Stimulated activated CD4-positive, alpha-beta T cell treated with anti-CD3 and anti-CD28 coated beads, Interleukin-2, amount 100 ng/mL, for 24 hours (primary cell): ENCODE results near the gene USP46.

Experiments used
- DNase-seq, 2 donors: peaks; one replicate each; pipeline ENCODE4 v3.0.0-alpha.2; 2020

The USP46 gene, protein sequence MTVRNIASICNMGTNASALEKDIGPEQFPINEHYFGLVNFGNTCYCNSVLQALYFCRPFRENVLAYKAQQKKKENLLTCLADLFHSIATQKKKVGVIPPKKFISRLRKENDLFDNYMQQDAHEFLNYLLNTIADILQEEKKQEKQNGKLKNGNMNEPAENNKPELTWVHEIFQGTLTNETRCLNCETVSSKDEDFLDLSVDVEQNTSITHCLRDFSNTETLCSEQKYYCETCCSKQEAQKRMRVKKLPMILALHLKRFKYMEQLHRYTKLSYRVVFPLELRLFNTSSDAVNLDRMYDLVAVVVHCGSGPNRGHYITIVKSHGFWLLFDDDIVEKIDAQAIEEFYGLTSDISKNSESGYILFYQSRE

DNA sequence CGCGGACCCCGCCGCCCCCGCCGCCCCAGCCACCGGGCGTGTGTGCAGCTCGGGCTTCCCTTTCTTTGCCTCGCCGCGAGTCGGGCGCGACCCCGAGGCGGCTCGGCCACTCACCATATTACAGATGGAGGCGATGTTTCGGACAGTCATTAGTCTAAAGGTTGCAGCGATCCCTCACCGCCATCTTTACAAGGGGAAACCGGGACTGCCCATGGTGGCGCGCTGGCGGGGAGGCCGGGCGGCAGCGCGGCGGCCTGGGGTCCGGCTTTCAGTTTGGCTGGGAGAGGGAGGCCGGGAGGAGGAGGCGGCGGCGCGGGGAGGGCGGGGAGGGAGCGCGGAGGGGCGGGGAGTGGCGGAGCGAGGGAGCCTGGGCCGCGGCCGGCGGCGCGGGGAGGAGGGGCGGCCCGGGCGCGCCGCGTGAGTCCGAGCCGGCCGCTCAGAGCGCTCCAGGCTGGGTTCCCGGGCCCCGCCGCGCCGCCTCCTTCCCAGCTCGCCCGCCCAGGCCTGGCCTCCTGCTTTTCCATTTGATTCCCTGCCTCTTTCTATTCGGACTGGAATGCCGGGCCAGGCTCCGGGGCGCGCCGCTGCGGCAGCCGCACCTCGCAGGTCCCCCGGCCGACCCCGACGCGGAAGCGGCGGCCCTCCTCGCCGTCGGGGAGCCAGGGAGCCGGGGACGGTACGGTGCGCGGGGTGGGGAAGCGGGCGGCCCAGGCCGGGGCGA lies at the start of gene USP46:
TSS of gene USP46 (minus strand) at position 301 of the 721 bp plus-strand sequence. CDS start at position 150, 151 bp downstream.
- DNase-seq, result peak; percentile 54 to 70

DNA sequence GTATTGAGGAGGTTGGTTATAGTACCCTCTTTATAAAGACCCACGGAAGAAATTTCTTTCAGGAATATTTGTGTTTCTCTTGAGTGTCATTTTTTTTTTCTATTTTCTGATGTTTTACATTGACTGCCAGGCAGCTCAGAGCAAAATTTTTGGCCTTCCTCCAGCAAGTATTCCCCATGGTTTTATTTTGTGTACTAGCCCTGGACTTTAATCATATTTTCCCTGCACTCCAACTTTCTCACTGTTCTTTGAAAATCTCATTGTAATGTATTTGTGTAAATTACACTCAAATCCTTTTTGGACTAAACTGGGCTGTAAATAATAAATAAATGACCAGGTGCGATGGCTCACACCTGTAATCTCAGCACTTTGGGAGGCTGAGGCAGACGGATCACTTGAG lies 45.6 kb upstream of the USP46 start:
- DNase-seq, result no peak

DNA sequence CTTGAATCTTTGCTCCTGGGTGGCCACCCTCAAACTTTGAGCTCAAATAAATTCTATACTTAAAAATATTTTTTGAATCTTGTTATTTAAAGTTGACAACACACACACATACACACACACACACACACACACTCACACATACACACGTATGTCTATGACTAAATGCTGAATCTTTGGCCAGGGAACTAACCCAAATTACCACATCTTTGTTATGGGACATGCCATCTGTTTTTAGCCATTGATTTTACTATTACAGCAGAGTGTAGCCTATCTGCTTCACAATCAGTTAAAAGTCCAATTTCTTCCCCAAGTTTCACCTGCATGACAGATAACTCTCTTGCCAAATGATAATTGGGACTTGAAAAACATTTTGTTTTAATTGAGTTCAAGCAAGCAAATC lies 45.0 kb upstream of the USP46 start:
- no peak for DNase-seq

DNA sequence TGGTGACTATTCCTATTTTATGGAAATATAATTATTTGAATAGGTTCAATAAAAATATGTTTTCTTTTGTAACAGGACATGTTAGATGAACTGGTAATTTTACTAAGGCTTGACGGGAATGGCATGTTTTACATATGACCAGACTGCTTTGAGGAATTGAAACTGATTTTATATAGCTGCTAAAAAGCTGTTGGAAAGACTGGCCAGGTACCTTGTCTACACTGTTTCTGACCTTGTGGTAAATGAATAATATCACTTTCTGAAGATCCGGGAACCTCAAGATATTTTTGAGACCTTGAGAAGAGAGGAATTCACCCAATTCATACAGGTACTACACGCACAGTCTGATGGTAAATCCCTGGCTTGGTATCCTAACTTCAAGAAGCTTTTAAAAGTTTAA lies 42.1 kb upstream of the USP46 start:
- no peak for DNase-seq

DNA sequence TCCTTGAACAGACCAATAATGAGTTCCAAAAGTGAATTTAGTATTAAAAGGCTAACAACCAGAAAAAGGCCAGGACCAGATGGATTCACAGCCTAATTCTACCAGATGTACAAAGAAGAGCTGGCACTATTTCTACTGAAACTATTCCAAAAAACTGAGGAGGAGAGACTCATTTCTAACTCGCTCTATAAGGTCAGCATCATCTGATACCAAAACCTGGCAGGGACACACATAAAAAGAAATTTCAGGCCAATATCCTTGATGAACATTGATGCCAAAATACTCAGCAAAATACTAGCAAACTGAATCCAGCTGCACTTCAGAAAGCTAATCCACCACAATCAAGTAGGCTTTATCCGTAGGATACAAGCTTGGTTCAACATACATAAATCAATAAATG lies 35.8 kb upstream of the USP46 start:
- no peak for DNase-seq

DNA sequence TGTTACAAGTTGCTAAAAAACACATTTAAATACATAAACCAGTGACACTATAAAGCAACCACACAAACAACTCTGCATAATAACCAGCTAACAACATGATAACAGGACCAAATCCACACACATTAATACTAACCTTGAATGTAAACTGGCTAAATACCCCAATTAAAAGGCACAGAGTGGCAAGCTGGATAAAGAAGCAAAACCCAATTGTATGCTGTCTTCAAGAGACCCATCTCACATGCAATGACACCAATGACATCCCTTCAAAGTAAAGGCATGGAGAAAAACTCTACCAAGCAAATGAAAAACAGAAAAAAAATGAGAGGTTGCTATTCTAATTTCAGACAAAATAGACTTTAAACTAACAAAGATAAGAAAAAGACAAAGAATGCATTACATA lies 34.4 kb upstream of the USP46 start:
- DNase-seq, result no peak

DNA sequence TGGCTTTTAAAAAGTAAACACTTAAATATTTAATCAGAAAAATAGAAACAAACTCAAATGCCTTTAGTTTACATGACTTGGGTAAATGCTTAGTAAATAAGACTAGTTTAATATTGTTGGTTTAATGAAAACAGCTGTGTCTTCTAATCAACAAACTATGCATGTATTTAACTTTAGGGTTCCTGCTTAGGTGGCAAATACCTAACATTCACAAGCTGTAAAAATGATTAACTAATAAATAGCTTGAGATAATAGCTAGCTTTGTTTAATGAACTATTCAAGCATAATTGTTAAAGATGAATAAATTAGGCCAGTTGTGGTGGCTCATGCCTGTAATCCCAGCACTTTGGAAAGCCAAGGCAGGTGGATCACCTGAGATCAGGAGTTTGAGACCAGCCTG lies 30.0 kb upstream of the USP46 start:
- DNase-seq, result no peak

DNA sequence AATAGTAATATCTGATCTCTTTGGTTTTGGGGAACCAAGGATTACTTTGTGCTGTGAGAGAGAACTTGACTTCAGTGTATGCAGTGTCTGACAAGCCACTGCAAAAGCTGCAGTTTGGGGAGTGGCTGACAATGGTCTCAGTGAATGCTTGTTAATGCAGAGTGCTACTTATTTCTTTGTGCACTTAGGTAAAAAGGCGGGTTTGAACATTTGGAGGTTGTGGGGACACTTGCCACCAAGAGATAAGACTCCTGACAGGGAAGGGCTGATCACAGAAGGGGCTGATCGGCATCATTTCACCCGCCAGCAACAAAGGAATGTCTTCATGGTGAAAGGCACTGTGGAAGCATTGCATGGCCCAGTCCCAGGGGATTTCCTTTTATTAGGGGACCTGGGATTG lies 28.6 kb upstream of the USP46 start:
- no peak for DNase-seq

DNA sequence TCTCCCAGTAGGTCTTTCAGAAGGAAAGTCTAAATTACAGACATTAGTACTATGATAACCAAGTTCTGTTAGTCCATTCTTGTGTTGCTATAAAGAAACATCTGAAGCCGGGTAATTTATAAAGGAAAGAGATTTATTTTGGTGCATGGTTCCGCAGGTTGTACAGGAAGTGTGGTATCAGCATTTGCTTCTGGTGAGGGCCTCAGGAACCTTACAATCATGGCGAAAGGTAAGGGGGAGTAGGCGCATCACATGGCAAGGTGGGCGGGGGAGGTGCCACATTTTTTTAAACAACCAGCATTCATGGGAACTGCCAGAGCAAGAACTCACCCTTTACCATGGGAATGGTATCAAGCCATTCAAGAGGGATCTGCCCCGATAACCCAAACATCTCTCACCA lies 26.2 kb upstream of the USP46 start:
- DNase-seq, result no peak

DNA sequence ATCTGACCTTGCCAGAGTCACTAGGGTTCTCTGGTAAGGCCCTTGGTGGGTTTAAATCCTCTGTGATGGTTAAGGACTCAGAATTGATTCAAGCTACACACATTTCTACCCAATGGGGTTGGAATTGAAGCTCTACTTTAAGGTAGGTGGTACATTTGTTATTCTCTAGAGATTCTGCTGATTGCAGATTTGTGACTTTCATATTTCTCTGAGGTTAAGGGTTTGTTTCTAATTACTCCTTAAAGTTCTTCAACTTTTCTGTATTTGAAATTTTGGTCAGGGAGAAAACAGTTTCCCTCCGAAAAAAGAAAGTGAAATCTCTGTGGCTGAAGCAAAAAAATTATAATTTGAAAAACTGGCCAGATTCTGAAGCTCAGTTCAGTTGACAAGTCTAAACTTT lies 25.8 kb upstream of the USP46 start:
- DNase-seq, result no peak

DNA sequence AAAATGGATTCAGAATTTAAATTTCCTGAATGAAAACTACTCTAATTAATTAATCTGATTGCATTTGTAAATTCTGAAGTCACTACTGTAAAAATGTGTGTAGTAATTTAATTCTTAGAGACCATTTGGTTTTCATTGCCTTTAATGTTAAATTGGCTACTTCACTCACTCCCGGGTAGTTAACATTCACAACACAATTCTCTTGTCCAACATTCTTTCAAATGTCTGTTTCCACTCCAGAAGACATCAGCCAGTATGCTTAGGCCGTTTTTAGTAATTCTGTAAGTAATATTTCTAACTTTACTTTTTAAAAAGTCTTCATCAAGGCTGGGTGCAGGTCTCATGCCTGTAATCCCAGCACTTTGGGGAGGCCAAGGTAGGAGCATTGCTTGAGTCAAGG lies 21.3 kb upstream of the USP46 start:
- no peak for DNase-seq

DNA sequence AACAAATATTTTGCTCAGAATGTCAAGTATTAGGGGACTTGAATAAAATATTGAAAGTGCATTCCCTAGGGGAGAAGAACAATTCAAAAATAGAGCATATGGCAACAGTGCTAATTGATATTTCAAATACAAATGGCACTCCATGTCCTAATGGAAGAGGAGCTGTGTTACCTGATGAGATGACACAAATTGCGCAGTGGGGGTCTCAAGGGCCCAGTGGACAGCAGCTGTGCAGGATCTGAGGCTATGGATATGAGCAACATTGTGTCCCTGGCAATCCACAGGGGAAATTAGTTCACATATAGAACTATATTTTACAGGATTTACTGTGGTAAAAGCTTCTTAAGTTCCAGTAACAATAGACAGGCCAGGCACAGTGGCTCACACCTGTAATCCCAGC lies 17.4 kb upstream of the USP46 start:
- no peak for DNase-seq

DNA sequence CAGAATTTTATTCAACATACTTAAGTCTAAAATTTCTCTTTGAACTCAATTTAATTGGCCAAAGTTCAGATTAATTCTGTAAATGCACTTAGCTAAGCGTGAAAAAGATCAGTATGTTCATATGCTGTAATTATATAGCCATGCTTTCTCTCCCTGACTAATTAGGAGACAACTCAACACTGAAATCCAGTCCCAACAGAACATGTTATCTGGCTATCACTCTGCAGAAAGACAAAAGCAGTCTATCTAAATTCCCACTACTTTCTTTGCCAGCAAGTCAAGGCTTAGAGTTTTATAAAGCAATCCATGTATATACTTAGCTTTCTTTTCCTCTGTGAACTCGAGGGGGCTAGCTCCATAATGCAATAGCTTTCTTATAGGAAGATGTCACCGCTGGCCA lies 16.0 kb upstream of the USP46 start:
- DNase-seq, result no peak

DNA sequence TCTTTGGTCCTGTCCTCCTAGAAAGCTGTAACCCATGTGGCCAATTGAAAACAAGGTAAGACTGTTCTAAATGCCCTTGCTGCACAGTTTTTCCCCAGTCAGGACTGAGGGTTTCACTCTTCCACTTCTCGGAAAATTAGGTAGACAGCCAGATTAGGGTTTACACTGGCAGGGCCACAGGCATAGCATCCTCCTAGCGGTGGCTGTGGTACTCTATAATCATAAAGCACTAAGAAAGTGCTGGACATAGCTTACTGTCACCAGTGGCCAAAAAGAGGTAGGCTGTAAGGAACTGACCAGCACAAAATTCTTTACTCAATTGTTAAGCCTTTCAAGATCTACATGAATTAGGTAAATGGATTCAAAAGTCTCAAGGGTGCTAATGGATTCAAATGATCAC lies 11.6 kb upstream of the USP46 start:
- DNase-seq, result no peak

DNA sequence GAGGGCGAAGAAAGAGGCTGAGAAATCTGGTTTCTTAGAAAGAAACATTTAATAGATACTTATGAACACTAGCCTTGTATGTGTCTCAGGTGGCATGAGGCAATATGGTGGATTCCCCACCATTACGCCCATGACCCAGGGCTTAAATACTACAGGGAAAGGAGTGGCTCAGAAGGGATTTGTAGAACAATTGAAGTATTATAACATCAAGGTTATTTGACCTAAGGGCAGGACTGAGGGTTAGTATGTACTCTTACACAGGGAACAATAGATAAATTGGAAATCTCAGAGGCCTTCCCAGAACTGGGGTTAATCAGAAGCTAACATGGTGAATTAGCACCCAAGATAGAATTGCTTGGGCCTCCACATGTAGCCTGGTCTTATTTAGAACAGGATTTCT lies 11.0 kb upstream of the USP46 start:
- no peak for DNase-seq

DNA sequence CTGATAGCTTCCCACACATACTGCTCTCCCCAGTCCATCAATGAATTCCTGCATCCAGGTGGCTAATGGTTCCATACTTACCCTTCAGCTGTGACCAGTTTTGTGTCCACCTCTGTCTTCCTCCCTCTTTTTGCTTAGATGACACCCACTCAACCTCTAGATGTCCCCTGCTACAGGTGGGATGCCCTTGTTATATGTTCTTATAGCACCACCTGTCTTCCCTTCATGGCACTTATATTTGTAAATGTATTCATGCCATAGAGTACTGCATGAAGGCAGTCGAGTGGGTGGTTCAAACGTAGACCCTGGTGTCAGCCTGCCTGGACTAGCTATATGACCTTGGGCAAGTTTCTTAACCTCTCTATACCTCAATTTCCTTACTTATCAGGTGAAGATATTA lies 6.5 kb upstream of the USP46 start:
- DNase-seq, result no peak

DNA sequence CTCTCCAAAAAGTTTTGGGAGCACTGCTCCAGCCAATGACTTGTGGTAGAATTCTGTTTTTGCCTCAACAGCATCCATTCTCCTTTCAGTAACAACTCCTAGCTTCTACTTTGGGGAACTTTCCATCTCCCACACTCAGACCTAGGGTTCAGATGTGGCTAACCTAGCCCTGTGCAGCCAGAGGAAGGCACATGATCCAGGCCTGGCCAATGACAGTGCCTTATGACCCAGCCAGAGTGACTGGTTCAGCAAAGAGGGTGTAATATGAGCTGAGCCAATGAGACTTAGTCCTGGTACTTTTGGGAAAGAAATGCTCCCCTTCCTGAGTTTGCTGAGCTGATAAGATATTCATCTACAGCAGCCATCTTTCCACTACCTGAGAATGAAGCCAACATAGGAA lies 5.4 kb upstream of the USP46 start:
- DNase-seq, result no peak

DNA sequence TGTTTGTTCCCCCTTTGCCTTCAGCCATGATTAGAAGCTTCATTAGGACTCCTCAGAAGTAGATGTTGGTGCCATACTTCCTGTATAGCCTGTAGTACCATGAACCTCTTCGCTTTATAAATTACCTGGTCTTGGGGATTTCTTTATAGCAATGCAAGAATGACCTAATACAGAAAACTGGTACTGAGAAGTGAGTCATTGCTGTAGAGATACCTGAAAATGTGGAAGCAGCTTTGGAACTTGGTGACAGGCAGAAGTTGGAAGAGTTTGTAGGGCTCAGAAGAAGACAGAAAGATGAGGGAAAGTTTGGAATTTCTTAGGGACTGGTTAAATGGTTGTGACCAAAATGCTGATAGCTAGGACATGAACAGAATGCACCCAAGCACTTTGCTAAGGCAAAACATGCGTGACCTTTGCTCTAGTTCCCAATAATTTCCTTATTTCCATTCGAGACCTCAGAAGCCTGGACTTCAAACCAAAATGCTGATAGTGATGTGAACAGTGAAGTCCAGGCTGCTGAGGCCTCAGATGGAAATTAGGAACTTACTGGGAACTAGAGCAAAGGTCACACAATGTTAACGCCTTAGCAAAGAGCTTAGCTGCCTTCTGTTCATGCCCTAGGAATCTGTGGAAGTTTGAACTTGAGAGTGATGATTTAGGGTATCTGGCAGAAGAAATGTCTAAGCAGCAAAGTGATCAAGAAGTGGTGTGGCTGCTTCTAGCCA lies 3.0 kb upstream of the USP46 start:
- no peak for DNase-seq

DNA sequence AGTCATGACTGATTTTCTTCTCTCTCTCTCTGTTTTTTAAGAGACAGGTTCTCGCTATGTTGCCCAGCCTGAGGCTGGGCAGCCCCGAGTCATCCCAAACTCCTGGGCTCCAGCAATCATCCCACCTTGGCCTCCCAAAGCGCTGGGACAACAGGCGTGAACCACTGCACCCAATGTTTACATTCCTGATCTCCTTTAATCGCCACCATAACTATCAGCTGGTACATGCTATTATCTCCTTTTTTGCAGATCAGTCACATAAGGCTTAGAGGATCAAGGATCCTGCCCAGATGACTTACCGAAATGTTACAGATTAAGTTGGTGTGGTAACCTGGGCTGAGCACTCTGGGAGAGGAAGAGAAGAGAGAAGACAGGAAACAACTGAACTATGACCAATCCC lies 1.5 kb upstream of the USP46 start:
- no peak for DNase-seq

DNA sequence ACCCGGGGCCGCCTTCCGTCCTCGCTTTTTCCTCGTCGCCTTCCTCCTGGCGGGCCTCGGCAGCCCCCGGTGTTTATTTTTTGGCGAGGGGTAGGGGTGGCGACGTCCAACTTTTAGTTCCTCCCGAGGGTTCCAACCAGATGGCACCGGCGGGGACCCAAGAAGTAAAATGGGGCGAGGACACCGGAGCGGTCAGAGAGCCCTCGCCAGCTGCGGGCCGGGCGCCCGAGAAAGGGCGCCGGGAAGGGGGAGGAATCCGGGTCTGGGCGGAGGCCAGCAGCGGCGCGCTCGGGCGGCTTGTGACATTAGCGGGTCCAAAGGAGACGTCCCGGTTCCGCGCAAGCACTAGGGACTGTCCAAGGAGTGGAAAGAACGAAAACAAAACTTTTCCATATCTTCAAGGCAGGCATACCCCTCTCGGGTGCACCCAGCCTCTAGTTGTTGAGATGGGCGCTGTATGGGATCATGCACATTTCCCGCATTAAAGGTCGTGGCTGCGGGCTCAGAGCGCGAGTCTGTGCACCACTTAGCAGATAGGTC lies 691 bp upstream of the USP46 start:
- peak; percentile 30 to 34 for DNase-seq

DNA sequence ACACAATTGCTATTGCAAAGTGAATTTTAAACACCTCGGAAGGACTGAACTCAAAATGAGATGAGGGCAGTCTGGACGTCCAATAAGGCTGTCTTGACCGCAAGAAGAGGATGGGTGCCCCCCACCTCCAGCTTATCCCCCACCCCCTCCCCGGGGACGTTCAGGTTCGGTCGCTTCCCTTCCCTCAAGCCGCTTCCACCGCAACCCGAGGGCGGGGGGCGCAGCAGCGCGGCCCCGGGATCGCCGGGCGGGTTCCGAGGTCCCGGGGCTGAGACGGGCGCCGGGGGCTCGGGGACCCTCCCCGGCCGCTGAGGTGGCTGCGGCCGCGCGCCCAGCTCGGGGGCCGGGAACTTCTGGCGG lies 480 bp downstream of the USP46 start:
- no peak for DNase-seq

DNA sequence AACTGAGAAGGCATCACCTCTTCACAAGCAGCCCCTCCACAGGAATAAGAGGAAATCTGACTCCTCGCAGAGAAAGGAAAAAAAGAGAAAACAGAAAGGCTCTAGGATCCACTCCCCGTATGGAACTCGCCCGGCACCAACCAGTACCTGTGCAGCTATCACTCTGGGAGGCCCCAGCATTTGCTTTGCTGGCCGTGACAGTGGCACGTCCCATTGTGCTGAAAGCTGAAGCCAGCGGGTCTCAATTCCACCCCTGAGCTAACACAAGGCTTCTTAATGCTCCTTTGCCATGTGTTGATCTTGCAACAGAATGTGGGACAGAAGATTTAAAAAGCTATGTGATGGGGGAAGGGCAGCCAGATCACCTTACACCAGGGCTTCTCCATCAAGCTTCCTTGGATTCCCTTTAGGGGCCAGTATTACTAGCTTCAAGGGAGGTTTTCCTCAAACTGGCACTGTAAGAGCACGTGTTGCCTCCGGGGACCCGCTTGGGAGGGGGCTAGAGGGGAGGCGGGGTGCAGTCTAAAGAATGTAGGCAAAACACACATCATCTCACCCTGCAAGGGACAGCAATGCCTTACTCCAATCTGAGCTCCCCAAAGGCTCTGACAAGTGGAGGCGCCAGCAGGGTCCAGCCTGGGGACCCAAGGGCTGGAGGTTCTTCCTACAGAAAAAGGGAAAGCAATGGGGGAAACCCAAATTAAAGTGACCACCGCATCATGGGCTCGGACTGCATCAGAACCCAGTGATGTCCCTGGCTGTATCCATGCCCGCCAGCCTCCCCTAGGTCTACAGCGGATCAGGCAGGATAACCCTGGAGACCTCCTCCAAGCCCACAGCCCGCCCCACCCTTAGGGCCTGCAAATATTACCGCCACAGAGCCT lies 1.2 kb downstream of the USP46 start:
- no peak for DNase-seq

DNA sequence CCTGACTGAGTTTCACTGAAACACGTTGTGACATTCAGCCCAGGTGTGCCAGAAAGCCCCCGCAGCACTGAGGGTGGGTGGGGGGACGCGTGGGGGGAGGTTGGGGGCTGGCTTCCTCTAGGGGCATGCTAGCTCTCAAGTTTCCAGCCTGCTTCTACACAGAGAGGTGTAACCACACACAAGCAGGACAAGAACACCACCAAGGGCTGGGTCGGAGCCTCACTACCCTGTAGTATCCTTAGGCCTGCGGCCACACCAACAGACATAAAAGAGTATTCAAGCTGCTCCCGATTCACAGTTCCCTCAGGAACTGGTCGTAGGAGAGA lies 1.8 kb downstream of the USP46 start:
- DNase-seq, result no peak
